Endometrial microvascular endothelial cells (primary cell): ENCODE results near the gene SMPX. TPM values are rescaled to one million over a fixed set of nuclear protein-coding genes. Genes with fewer than 3 reads are reported as not detected.

Experiments
- in situ Hi-C: cut with HindIII; loops from 2 replicates; pipeline ENCODE4 v1.10.0; 2017; ENCODE audit warnings: low sequenced_read_pairs, low pct_unique_long_range_greater_than_20kb; ENCODE audit errors: inconsistent ontology term
- total RNA-seq: library from RNA; depleted of rRNA; stranded (reverse); fragments of >200 nt; gene quantifications from one replicate; pipeline ENCODE4 v1.2.3, GENCODE V29; 2015; ENCODE audit errors: inconsistent ontology term

SMPX gene
- total RNA-seq, 1 donor from 2014 or later, result not detected

DNA sequence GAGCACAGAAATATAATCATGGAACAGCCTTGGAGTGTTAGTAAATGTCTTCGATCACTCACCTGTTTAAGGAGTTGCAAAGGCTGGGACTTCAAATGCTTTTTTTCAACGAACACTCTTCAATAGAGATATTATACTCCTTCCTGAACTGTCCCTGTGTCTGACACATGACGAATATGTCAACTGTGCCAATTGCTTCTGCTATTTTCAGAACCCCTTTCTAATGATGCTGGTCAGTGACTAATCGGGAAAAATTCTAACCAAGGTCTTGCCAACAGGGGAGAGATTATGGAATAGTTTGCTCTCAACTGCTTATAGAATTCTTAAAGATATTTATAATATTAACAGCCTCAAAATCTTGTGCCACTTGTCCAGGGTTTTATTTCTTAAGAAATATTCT lies 91.2 kb downstream of the SMPX start:
- in situ Hi-C loops, result no loop called here

DNA sequence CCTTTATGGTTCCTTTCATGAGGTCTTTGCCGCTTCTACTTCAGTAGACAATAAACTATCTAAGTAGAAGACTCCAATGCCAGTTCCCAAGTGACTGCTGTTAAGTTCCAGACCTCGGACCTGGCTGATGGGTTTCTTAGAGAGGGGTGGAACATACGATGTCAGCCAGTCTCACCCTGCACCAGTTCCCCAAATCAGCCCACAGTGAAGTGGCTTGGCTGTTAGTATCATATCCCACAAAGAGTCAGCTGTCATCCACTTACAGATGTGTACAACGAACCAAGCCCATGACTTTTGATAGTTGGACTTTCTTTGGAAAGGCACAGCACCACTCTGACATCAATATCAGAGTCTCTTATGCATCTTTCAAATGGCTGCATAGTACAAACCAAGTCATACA lies 91.7 kb downstream of the SMPX start:
- in situ Hi-C loops, result no loop called here

DNA sequence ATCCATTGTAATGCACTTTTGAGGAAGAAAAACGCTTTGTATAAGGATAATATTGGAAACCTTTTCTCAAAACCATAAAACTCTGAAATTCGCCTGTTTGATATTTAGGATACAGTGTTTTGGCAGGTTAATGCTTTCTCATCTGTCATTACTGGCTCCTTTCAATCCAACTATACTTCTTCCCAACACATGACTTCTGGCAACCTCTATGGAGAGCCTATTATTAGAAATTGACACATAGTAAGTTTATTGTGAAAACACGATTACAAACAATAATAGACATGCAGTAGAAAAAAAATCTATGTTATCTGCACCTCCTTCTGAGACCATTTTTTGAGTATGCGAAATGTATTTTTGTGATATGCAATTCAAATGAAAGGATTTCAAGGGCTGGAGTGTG lies 95.2 kb downstream of the SMPX start:
- in situ Hi-C loops, result no loop called here

DNA sequence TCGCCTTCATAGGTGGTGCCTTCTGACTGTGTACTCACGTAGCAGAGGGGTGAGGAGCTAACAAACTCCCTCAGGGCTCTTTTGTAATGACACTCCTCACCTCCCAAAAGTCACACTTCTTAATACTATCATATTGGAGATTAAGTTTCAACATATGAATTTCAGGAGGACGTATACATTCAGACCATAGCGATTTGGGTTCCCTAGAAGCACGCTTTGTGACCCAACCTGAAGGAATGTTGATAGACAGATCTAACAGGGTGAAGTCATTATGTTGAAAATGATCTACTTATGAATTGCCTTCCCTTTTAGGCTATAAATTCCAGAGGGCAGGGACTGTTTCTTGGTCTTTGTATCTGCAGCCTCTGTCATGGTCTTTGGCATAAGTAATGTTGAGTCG lies 96.6 kb downstream of the SMPX start:
- in situ Hi-C loops, result no loop called here

DNA sequence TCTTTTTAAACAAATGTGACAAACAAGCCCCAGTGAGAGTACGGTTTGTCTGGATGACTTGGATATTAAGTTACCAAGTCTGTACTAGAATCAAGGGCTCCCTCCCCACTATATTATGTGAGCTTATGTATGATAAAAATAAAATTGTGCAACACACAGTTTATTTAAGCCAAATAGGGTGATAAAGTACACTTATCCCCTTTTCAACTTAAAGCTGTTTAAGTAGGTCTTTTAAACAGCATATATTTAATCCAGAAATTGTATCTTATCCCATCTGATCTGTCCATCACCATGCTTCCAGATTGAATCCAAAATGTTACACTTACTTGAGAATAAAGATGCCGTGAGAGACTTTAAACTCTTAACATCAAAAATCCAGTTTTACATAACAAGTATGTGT lies 97.8 kb downstream of the SMPX start:
- in situ Hi-C loops, result no loop called here

DNA sequence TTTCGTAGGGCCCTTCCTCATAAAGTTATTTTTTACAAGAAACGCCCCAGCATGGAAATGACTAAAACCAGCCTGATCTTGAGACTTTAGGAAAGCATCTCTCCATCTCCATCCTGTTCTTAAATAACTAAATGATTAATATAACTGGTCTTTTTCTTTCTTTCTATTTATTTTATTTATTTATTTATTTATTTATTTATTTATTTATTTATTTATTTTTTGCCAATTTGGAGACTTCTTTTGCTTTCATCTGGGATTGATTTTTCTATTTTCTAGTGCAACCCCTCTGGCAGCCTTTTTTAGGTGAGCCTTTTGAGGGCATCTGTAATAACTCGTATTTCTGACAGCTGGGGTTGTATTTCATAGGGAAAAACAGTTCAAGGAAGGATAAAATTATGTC lies 98.6 kb downstream of the SMPX start:
- in situ Hi-C loops, result no loop called here

DNA sequence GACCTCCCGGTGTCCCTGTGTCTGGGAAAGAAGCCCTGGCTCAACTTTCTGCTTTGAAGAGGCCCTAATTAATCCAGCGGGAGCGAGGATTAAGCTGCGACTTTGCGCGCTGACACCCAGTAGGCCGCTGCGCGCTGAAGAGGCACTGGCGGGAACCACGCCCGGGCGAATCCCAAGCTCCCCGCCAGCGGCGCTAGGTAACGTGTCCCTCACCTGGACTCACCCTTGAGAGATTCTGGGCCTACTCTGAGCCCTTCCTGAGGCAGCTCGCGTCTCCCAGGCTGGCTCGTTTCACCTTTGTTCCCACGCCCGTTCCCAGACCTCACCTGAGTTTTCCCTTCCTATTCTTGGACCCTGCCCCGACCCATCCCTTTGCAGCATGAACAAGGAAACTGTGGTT lies 99.2 kb downstream of the SMPX start:
- in situ Hi-C loops, result no loop called here

DNA sequence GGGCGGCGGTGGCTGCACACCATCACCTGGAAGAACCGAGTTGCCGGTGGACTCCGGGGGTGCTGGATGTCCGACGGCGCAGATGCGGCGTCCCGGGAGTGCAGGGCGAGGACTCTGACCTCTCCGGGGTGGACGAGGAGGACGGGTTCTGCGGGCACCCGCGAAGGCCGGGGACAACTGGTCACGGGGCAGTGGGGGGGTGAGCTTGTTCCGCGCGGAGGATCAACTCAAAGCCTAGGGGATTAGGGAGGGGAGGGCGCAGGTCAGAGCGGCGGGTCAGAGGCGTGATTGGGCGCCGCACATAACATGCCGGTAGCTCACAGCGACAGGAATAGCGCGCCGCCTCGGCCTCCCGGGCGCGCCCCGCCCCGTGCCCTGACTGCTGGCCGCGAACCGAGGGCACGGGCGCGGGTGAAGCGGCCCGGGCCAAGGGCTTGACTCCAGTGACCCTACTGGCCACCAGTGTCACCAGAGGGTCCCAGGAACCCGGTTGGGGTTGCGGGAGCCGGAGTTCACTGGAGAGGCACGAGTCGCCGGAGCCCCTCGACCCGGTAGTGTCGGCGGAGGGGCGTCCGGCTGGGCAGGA lies 99.7 kb downstream of the SMPX start, which contains the start of gene KLHL34:
TSS of gene KLHL34 (minus strand) at position 179 of the 586 bp plus-strand sequence. CDS start 542 bp downstream, outside the sequence.
- in situ Hi-C loops, result no loop called here

DNA sequence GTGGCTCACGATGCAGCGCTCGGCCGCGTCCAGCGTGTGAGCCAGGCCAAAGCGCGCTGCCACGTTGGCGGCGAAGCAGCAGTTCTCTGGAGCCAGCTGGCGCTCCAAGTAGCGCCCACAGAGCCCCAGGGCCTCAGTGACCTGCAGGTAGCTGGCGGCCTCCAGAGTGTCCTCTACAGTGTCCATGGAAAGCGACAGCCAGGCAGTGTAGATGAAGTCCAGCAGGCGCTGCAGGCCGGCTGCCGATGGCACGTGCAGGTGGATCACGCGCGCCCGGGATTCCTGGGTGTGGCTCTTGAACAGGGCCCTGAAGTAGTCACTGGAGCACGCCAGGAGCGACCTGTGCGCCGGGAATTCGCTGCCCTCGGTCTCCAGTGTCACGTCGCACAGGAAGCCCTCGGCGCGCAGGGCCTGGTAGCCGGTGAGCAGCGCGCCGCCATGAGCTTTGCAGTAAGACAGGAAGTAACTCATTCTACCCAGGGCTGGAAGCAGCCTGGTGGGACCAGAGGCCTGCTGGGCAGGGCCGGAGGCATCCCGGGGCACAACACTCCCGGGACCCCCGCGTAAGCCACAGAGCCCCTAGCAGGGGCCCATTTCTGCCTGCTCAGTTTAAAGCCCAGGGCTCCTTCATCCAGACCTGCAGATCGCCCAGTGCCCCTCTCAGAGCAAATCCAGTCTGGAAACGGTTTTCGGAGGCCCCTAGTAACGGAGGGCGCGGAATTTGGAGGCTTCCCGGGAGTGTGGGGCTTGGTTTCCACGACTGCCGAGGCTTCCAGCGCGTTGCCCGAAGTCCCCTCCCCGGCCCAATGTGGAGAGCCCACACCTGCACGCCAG lies 100.4 kb downstream of the SMPX start:
- in situ Hi-C loops, result no loop called here

DNA sequence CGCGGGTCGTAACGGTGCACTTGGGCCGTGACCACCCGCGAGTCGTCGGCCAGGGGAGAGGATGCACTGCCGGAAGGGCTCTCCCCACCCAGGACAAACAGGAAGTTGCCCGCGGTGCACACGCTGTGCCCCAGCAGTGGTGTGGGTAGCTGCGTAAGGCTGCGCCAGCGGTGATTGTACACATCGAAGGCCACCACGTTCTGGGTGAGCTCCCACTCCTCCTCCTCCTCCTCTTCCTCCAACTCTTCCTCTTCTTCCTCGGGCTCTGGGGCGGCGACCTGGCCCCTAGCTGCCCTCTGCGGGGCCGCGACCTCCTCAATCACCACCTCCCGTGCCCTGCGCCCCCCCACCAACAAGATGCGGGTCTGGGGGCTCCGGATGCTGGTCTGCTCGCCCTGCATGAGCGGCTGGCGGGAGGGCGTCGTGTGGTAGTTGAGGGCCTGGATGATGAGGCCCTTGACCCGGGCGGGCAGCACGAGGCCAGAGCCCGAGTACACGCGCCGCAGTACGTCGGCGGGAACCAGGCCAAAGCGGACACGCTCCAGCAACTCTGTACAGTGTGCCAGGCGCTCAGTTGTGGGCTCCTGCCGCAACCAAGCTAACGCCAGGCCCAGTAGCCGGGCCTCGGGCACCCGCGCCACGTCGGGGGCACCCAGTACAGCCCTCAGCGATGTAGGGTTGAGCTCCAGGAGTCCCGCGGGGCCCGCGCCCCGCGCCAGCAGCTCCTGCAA lies 101.2 kb downstream of the SMPX start:
- in situ Hi-C loops, result no loop called here

Other genes with a start within 250 kb of the SMPX start
- gene KLHL34, start 99.8 kb downstream of the SMPX start, total RNA-seq, result not detected
- 11.7 TPM for gene MBTPS2, start 81.5 kb upstream of the SMPX start, total RNA-seq
- 0.19 TPM for gene YY2, start 97.9 kb upstream of the SMPX start, total RNA-seq
- 152 TPM for gene SMS, start 182.6 kb upstream of the SMPX start, total RNA-seq